MM.1S (cell line): ENCODE measurements around the gene CST4.

Source experiments
- EZH2 ChIP-seq: fragments of 300-600 bp; sonication (generic); optimal IDR thresholded peaks from 2 replicates; pipeline ENCODE3; 2017; ENCODE audit warnings: low read depth, mild to moderate bottlenecking, antibody characterized with exemption, low read length, mixed read lengths
- EZH2phosphoT487 ChIP-seq: fragments of 300-600 bp; sonication (generic); IDR thresholded peaks from 2 replicates; pipeline ENCODE4 v1.6.1; 2018; ENCODE audit warnings: antibody characterized with exemption, low read length
- TF ChIP-seq, protein P1 (sequence below): fragments of 300-600 bp; sonication (generic); IDR thresholded peaks from 2 replicates; pipeline ENCODE4 v1.5.1; 2016; ENCODE audit warnings: antibody characterized with exemption, low read length, mixed read lengths

DNA sequence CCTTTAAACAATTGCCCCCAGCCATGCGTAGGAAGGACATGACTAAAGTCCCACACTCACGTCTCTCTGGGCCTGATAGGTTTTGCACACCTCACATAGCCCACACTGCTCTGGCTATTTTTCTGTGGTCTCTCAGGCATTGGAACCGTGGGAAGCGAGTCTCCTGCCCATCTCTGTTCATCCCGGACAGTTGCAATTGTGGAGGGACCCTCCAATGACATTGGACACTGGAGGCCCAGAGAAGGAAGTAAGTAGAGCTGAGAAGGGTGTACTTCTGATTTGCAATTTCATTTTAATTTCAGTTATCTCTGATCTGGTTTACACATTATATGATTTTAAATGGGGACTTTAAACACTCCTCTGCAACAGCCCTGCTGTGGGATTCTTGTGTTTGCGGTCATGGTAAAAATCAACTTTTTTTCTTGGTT, 27.8 kb downstream of the CST4 start:
- TF ChIP-seq, protein P1, sequence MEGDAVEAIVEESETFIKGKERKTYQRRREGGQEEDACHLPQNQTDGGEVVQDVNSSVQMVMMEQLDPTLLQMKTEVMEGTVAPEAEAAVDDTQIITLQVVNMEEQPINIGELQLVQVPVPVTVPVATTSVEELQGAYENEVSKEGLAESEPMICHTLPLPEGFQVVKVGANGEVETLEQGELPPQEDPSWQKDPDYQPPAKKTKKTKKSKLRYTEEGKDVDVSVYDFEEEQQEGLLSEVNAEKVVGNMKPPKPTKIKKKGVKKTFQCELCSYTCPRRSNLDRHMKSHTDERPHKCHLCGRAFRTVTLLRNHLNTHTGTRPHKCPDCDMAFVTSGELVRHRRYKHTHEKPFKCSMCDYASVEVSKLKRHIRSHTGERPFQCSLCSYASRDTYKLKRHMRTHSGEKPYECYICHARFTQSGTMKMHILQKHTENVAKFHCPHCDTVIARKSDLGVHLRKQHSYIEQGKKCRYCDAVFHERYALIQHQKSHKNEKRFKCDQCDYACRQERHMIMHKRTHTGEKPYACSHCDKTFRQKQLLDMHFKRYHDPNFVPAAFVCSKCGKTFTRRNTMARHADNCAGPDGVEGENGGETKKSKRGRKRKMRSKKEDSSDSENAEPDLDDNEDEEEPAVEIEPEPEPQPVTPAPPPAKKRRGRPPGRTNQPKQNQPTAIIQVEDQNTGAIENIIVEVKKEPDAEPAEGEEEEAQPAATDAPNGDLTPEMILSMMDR, result no peak
- TF ChIP-seq EZH2phosphoT487 (no peak), EZH2 (no peak)
